ENCODE results near the gene SLC12A3.
A peak's percentile ranks its signal among the peaks of the same experiment; 100 is the strongest.

Gene SLC12A3

GRCh38 chr16:56864960-56865359, at the start of gene SLC12A3:
TSS of gene SLC12A3 (plus strand) at chr16:56865207. CDS start at chr16:56865236, 29 bp downstream.
- ATAC-seq: no peak

DNA sequence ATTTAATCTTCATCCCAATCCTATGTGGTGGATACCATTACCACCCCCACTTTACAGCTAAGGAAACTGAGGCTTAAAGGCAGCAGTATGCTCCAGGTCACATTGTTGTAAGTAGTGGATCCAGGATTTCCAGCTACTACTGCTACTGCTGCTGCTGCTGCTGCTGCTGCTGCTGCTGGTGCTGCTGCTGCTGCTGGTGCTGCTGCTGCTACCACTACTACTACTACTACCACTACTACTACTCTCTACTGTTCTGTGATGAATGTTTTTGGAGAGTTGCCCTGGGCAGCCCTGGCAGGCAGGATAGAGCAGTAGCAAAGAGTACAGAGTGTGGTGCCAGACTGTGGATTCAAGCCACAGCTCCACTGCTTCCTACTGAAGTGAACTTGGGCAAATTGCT, 49.3 kb upstream of the SLC12A3 start:
- no peak for ATAC-seq

DNA sequence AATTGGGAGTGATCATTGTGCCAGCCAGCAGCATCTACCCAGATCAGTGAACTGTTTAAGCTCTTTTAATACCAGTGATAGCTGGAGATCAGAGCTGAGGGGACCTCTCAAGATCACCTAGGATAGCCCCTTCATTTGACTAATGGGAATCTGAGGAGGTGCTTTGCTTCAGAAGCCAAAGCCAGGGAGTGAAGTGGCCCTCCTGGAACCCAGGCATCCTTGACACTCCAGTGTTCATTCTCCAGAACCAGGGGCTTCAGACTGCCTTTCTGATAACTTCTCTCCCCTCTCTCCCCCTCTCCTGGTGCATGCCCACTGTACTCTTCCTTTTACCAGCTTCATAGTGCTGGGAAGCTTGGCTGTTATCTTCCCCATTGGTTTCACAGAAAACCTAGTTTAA, 48.0 kb upstream of the SLC12A3 start:
- ATAC-seq: no peak

GRCh38 chr16:56817938-56818337, 47.1 kb upstream of the SLC12A3 start:
- no peak for ATAC-seq

- no peak for ATAC-seq
These were observed 41.8 kb upstream of the SLC12A3 start for GRCh38 chr16:56823081-56823733.

DNA sequence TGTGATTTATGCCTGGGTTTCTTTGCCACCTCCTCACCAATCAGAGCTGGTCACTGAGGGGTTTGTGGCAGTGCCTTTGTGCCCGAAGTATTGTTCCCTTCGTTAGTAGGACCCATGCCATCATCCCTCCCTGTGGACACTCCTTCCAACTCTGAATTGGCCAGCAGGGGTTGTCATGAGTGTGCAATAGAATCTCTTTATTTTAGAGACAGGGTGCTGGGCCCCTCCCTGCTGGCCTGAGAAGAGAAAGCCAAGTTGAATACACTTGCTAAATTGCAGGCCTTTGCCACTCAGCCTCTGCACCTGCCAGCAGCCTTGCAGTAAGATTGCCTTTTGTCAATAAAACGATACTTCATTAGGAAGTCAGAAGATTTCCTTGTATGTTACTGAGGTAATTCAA, 40.7 kb upstream of the SLC12A3 start:
- no peak for ATAC-seq

GRCh38 chr16:56824804-56825203, 40.2 kb upstream of the SLC12A3 start:
- no peak for ATAC-seq

- no peak for ATAC-seq
These were observed 39.2 kb upstream of the SLC12A3 start for GRCh38 chr16:56825826-56826225.

GRCh38 chr16:56828647-56829046, 36.4 kb upstream of the SLC12A3 start:
- ATAC-seq: no peak

- ATAC-seq: no peak
These were observed 34.3 kb upstream of the SLC12A3 start for GRCh38 chr16:56830669-56831068.

DNA sequence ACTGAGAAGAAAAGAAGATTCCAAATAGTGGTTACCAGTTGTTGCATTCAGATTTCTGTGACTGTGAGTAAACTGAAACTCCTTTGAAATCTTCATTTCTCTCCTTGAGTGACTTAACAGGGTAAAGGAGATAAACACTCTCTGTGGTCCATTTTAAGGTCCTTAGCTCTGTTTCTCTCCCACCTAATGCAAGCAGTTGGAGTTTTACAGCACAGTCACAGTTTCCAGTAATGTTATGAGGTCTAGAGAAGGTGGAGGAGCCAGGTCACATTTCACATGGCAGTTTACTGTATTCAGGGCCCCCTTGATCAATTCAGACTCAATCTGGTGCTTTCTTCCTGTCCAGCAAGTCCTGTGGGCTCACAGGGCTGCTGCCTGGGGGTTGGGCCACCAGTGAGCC, 32.2 kb upstream of the SLC12A3 start:
- ATAC-seq: no peak

GRCh38 chr16:56833243-56833970, 31.6 kb upstream of the SLC12A3 start:
- ATAC-seq: no peak

DNA sequence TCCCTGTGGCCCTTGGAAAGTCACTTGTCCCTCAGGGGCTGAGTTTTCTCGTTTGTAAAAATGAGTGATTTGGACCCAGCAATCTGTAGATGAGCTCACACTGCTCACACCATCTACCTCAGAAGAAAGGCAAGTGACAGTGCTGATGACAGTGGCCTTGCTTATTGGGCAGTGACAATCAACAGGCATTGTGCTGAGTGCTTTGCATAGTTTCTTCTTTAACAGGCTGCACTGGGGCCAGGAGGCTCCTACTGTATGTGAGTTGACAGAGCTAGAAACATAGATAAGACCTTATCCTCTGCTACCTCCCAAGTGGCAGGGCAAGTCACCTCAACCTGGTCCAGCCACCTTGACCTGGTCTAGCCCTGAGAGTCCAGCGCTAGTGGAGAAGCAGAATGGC, 29.7 kb upstream of the SLC12A3 start:
- no peak for ATAC-seq

- ATAC-seq: no peak
These were observed 28.4 kb upstream of the SLC12A3 start for GRCh38 chr16:56836410-56837230.

DNA sequence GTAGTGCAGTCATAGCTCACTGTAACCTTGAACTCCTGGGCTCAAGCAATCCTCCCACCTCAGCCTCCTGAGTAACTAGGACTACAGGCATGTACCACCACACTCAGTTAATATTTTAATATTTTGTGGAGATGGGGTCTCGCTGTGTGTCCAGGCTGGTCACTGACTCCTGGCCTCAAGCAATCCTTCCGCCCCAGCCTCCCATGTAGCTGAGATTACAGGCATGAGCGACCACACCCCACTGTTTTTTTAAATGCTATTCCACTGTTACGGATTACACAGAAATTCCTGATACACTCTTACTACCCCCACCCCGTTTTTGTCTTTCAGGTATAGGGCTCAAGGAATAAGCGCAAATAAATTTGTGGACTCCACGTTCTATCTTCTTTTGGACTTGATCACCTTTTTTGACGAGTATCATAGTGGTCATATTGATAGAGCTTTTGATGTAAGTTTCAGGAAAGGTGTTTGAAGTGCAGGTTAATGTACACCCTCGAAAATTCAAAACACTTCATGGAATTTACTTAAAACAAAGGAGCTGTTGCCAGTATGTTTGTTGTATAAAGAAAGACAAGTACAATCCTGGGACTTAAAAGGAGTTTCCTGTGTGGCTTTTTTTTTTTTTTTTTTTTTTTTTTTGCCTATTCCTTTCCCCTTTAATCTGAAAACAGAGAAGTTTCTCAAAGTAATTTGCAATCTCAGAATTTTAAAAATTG, 26.2 kb upstream of the SLC12A3 start:
- ATAC-seq: no peak

- ATAC-seq: no peak
These were observed 23.8 kb upstream of the SLC12A3 start for GRCh38 chr16:56841233-56841632.

- ATAC-seq: no peak
These were observed 23.3 kb upstream of the SLC12A3 start for GRCh38 chr16:56841659-56842058.

DNA sequence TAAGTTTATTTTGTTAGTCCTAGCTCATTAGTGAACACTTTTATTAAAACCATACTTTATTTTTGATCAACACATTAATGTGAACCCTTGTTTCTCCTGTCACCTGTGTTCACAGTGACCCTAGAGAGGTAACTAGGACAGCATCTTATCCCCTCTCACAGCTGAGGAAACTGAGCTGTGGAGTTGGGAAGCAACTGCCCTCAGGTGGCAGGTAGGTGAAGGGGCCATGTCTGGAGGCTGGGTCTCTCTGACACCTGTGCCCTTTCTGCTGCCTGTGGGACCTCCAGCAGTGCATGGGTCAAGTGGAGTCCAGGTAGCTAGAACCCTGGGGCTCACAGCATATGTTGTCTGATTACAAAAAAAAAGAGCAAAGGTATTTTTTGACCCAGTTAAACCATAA, 22.9 kb upstream of the SLC12A3 start:
- no peak for ATAC-seq

GRCh38 chr16:56844056-56844455, 21.0 kb upstream of the SLC12A3 start:
- ATAC-seq: no peak

GRCh38 chr16:56847173-56847910, 17.7 kb upstream of the SLC12A3 start:
- ATAC-seq: peak in 1 of 2 donors; percentile 51

DNA sequence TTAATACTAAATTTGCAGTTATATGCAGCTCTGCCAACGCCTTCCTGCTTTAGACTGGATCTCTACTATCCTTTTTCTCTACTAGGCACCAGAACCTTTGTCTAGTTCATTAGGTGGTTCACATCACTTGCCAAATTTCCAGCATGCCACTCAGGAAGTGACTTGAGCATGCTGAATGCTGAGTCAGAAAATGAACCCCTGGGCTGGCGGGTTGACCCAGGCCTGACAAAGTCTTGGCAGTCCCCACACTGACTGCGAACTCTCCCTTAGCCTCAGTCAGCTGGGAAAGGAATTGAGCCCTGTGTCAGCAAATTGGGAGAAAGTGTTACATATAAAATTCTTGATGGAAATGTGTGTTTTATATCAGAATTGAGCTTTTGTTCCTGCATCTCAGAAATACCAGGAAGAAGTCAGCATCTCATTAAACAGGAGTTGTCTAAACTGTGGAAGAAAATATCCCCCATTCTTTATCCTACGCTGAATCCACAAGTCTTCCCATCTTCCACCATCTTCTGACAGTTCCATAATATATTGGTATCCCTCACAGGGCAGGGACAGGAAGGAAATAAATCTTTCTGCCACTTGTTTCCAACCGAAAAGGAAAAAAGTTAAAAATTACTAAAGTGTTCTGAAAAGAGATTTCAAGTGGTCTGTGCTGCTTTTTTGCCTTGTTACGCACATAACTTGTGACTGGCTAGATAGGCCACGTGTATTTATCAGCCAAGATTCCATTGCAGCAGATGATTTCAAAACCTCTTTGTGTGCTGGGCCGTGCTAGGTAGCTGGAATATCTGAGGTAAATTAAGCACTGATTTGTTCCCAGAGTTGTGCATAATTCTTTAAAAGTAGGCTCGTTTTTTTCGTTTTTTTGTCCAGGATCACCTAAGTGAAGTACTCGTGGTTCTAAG, 16.7 kb upstream of the SLC12A3 start:
- ATAC-seq: no peak

Measured in activated CD4-positive, CD25-positive, alpha-beta regulatory T cell treated with anti-CD3 and anti-CD28 coated beads, Interleukin-2, amount 50 U/mL, for 24 hours (primary cell).